MCF 10A (cell line): ENCODE data around the gene TEX2. TPM values are rescaled to one million over a fixed set of nuclear protein-coding genes. Genes with fewer than 3 reads are reported as not detected.

ENCODE experiments used
- BruUV-seq: library from RNA; stranded (reverse); fragments of 400-500 nt; replicated peaks from 2 replicates; lab custom pipeline; 2021; lab: Mats Ljungman, UMichigan
- CTCF ChIA-PET: fragments of 300-600 bp; sonication (Branson Sonifier 250); formaldehyde crosslinking; extraction: SDS; loops from one replicate; lab custom pipeline; 2021; ENCODE audit warnings: antibody characterized with exemption, inconsistent platforms; lab: Yijun Ruan, JAX
- POLR2A ChIA-PET: fragments of 300-600, 350-650 bp; sonication (Branson Sonifier 250); formaldehyde crosslinking; extraction: SDS; loops from one replicate; lab custom pipeline; 2020; ENCODE audit warnings: antibody characterized with exemption, inconsistent platforms; lab: Yijun Ruan, JAX
- DNase-seq: peaks from one replicate; pipeline ENCODE4 v3.0.0-alpha.2; 2018; ENCODE audit not compliant: unreplicated experiment
- H3K27ac Mint-ChIP-seq: one replicate; pipeline ENCODE4 v1.8.0; 2022; ENCODE audit warnings: mild to moderate bottlenecking, low read depth, mixed read lengths; ENCODE audit not compliant: unreplicated experiment
- H3K27me3 Mint-ChIP-seq: one replicate; pipeline ENCODE4 v1.8.0; 2022; ENCODE audit warnings: mixed read lengths; ENCODE audit not compliant: insufficient read depth, unreplicated experiment
- H3K36me3 Mint-ChIP-seq: one replicate; pipeline ENCODE4 v1.8.0; 2022; ENCODE audit warnings: mild to moderate bottlenecking, moderate library complexity, mixed read lengths; ENCODE audit not compliant: insufficient read depth, unreplicated experiment
- H3K4me1 Mint-ChIP-seq: one replicate; pipeline ENCODE4 v1.8.0; 2022; ENCODE audit warnings: mixed read lengths; ENCODE audit not compliant: insufficient read depth, unreplicated experiment
- H3K4me3 Mint-ChIP-seq: one replicate; pipeline ENCODE4 v1.8.0; 2022; ENCODE audit warnings: mild to moderate bottlenecking, moderate library complexity, mixed read lengths; ENCODE audit not compliant: unreplicated experiment
- H3K9me3 Mint-ChIP-seq: one replicate; pipeline ENCODE4 v1.8.0; 2022; ENCODE audit warnings: mixed read lengths; ENCODE audit not compliant: unreplicated experiment
- intact Hi-C: fragments of 100-400 bp; cut with micrococcal nuclease; formaldehyde crosslinking; loops from 2 replicates; pipeline ENCODE4 v1.14.1; 2022
- total RNA-seq: library from RNA; stranded (reverse); gene quantifications from 2 replicates; pipeline ENCODE4 v1.2.3, GENCODE V29; 2022
- TF ChIP-seq, protein P1 (sequence below): fragments of 200-600 bp; IDR thresholded peaks from one replicate; pipeline ENCODE4 v1.8.0; 2022; ENCODE audit warnings: antibody characterized with exemption, mild to moderate bottlenecking; ENCODE audit not compliant: unreplicated experiment

Gene TEX2
- total RNA-seq, 1 experiment from 2014 or later: 42.2 TPM

DNA sequence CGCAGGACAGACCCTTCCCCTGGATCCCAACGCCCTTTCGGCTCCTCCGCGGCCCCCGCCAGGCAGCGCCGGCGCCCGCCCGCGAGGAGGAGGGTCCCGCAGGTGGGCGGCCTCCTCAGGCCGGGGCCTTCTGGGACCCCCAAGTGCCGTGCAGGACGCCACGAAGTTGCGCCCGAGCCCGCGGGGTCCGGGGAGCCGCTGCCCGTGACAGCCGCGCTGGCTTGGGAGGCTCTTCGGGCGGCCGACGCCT is 133.6 kb downstream of the TEX2 start:
- no peaks in the 10 kb centered on the region for H3K9me3 Mint-ChIP-seq
- peak overlapping the region; percentile 93 for H3K27ac Mint-ChIP-seq
- H3K27me3 Mint-ChIP-seq: no peaks in the 10 kb centered on the region
- H3K4me3 Mint-ChIP-seq: peak overlapping the region; percentile 94
- intact Hi-C loops: no loop called here
- TF ChIP-seq, protein P1, sequence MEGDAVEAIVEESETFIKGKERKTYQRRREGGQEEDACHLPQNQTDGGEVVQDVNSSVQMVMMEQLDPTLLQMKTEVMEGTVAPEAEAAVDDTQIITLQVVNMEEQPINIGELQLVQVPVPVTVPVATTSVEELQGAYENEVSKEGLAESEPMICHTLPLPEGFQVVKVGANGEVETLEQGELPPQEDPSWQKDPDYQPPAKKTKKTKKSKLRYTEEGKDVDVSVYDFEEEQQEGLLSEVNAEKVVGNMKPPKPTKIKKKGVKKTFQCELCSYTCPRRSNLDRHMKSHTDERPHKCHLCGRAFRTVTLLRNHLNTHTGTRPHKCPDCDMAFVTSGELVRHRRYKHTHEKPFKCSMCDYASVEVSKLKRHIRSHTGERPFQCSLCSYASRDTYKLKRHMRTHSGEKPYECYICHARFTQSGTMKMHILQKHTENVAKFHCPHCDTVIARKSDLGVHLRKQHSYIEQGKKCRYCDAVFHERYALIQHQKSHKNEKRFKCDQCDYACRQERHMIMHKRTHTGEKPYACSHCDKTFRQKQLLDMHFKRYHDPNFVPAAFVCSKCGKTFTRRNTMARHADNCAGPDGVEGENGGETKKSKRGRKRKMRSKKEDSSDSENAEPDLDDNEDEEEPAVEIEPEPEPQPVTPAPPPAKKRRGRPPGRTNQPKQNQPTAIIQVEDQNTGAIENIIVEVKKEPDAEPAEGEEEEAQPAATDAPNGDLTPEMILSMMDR: no peak
- peaks cover 20% of the 10 kb centered on the region for H3K36me3 Mint-ChIP-seq
- peaks cover 18% of the 10 kb centered on the region for H3K4me1 Mint-ChIP-seq
- POLR2A ChIA-PET: interaction anchor here (0.6 to 8.8 kb wide), 24 partner anchors 9 to 376 kb away, joined by 3 to 79 read pairs (median 6); partner anchors contain the start of gene DDX5
- CTCF ChIA-PET: interaction anchor here (1.0 to 11.4 kb wide), 3 partner anchors 55 to 101 kb away, joined by 4 to 350 read pairs (median 7); no protein-coding TSS in a partner anchor
- DNase-seq: no peak
- BruUV-seq: no TSS peak

DNA sequence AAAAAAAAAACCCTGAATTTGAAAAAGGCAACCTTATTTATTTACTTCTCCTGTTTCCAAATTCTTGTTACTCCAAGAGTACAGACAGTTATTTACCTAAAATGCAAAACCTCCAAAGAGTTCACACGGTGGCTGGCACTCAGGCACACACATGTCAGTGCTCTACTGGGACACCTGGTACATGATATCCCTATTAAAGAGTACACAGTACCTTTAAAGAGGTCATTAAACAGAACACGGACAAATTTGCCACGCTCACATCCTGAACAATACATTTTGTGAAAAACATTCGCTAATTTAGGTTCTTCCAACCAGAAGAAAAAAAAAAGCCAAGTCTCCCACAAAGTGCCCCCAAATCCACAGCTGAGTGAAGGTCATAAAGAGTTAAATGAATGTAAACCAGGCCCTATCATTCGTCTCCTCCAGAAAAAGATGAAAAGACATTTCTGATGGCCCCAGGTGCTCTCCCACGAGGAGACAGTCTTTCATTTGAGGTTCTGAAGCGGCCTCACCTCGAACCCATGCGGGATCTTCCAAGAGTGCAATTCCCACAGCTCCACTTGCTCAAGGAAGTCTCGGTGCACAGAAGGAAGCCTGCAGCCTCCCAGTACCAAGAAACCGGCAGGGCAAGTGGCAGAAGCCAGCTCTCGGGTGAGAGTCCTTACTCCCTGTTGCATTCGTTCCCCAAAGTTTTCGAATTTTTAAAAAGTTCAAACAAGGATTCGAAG is 134.1 kb downstream of the TEX2 start:
- ChIA-PET CTCF (interaction anchor here (1.0 to 11.4 kb wide), 3 partner anchors 55 to 101 kb away, joined by 4 to 350 read pairs (median 7); no protein-coding TSS in a partner anchor), POLR2A (interaction anchor here (0.6 to 8.8 kb wide), 24 partner anchors 10 to 377 kb away, joined by 3 to 79 read pairs (median 6); partner anchors contain the start of gene DDX5)
- intact Hi-C loops: no loop called here
- TSS peak; percentile 56 for BruUV-seq
- Mint-ChIP-seq H3K27ac (peak overlapping the region; percentile 93), H3K4me1 (peaks cover 19% of the 10 kb centered on the region), H3K27me3 (no peaks in the 10 kb centered on the region), H3K36me3 (peaks cover 22% of the 10 kb centered on the region), H3K9me3 (no peaks in the 10 kb centered on the region), H3K4me3 (peak overlapping the region; percentile 94)
- TF ChIP-seq, protein P1: no peak
- peak; percentile 40 for DNase-seq

DNA sequence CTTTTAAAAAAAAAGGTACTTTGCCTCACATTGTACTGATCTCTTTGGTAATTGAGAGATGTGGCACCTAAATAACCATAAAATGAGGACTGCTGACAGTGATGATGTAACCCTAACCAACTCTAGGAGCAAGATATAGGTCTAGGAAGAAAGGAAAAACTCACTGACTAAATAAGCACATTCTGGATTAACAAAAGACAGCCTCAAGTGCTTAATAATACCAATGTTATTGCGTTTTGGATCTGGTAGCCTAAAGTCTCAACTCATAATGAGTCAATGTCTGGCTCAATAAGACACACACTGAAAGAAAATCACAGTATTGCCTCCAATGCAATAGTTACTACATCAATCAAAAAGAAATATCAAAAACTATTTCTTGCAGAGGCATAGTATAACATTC is 136.1 kb downstream of the TEX2 start:
- BruUV-seq: TSS peak; percentile 3
- DNase-seq: no peak
- CTCF ChIA-PET: no interaction called here
- Mint-ChIP-seq H3K27ac (no peak overlapping the region), H3K9me3 (no peaks in the 10 kb centered on the region), H3K4me1 (peaks cover 23% of the 10 kb centered on the region), H3K27me3 (no peaks in the 10 kb centered on the region), H3K36me3 (peaks cover 28% of the 10 kb centered on the region), H3K4me3 (peak overlapping the region; percentile 51)
- POLR2A ChIA-PET: interaction anchor here (1.1 to 8.8 kb wide), 6 partner anchors 9 to 43 kb away, joined by 3 to 79 read pairs (median 10); no protein-coding TSS in a partner anchor
- intact Hi-C loops: no loop called here
- TF ChIP-seq, protein P1: no peak

DNA sequence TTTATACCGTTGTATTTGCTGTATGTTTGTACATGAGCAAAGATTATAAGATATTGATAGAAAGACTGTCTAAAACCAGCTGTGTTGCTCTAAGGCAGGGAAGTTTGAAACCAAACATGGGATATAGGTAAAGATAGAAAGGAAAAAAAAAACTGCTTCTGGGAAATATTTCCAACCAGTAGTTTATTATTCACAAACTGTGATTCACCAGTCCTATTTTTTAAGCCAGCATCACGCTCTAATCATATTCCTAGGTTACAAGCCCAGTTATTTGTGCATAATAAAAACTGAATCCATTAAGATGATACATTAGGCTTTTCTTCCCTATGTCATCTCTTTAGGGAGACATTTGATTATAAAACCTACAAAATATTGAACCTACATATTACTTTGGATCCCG is 137.1 kb downstream of the TEX2 start:
- no peak for DNase-seq
- Mint-ChIP-seq H3K27ac (no peak overlapping the region), H3K4me3 (no peak overlapping the region), H3K36me3 (peaks cover 34% of the 10 kb centered on the region), H3K9me3 (no peaks in the 10 kb centered on the region), H3K27me3 (no peaks in the 10 kb centered on the region), H3K4me1 (peaks cover 23% of the 10 kb centered on the region)
- CTCF ChIA-PET: interaction anchor here (0.6 to 1.9 kb wide), 5 partner anchors 8 to 243 kb away, joined by 3 to 6 read pairs (median 4); no protein-coding TSS in a partner anchor
- intact Hi-C loops: no loop called here
- POLR2A ChIA-PET: interaction anchor here (0.7 to 8.8 kb wide), 4 partner anchors 12 to 44 kb away, joined by 3 to 79 read pairs (median 5); no protein-coding TSS in a partner anchor
- no TSS peak for BruUV-seq
- TF ChIP-seq, protein P1: no peak
